Mucosa of stomach (tissue), 1 donor: ENCODE data around the gene MAN2B2.

Source experiments
- H3K27me3 ChIP-seq: one replicate; pipeline ENCODE4 v1.7.0; 2013; ENCODE audit warnings: mild to moderate bottlenecking, low read length; ENCODE audit not compliant: control insufficient read depth, insufficient read depth
- H3K36me3 ChIP-seq: one replicate; pipeline ENCODE4 v1.7.0; 2013; ENCODE audit warnings: low read length; ENCODE audit not compliant: control insufficient read depth, insufficient read depth
- H3K4me1 ChIP-seq: one replicate; pipeline ENCODE4 v1.7.0; 2013; ENCODE audit warnings: mild to moderate bottlenecking, low read length; ENCODE audit not compliant: control insufficient read depth, insufficient read depth
- H3K4me3 ChIP-seq: one replicate; pipeline ENCODE4 v1.7.0; 2013; ENCODE audit warnings: low read length
- H3K9ac ChIP-seq: one replicate; pipeline ENCODE4 v1.7.0; 2013; ENCODE audit warnings: mild to moderate bottlenecking, low read length, moderate library complexity
- H3K9me3 ChIP-seq: one replicate; pipeline ENCODE4 v1.7.0; 2013; ENCODE audit warnings: mild to moderate bottlenecking, low read length, moderate library complexity; ENCODE audit not compliant: control insufficient read depth
- donor health status: Pancreatic carcinoma.

Gene MAN2B2

GRCh38 chr4:6632125-6632524 lies 57.1 kb downstream of the MAN2B2 start:
- H3K9ac ChIP-seq, result no peak overlapping the region
- no peaks in the 10 kb centered on the region for H3K36me3 ChIP-seq
- H3K27me3 ChIP-seq, result no peaks in the 10 kb centered on the region
- no peak overlapping the region for H3K4me3 ChIP-seq
- no peaks in the 10 kb centered on the region for H3K4me1 ChIP-seq
- H3K9me3 ChIP-seq, result no peaks in the 10 kb centered on the region

GRCh38 chr4:6633091-6633906 lies 58.3 kb downstream of the MAN2B2 start:
- no peaks in the 10 kb centered on the region for H3K4me1 ChIP-seq
- no peaks in the 10 kb centered on the region for H3K36me3 ChIP-seq
- H3K4me3 ChIP-seq, result no peak overlapping the region
- H3K9me3 ChIP-seq, result no peaks in the 10 kb centered on the region
- H3K9ac ChIP-seq, result no peak overlapping the region
- H3K27me3 ChIP-seq, result no peaks in the 10 kb centered on the region

DNA sequence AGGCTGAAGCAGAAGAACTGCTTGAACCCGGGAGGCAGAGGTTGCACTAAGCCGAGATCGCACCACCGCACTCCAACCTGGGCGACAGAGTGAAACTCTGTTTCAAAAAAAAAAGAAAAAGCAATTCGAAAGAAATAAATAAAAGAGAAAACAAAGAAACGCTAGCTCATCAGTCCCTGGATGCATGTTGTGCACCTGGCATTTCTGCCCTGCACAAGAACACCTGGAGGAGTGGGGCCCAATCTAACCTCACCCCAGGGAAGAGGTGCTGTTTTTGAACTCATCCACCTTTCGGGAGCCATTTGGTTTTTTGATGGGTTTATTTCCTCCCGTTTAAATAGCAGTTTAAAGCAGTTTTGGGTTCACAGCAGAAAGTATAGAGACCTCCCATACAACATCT lies 59.8 kb downstream of the MAN2B2 start:
- H3K27me3 ChIP-seq, result no peaks in the 10 kb centered on the region
- no peaks in the 10 kb centered on the region for H3K9me3 ChIP-seq
- no peak overlapping the region for H3K9ac ChIP-seq
- no peaks in the 10 kb centered on the region for H3K4me1 ChIP-seq
- no peaks in the 10 kb centered on the region for H3K36me3 ChIP-seq
- no peak overlapping the region for H3K4me3 ChIP-seq

GRCh38 chr4:6639137-6639680 lies 64.2 kb downstream of the MAN2B2 start:
- H3K36me3 ChIP-seq, result peaks cover 11% of the 10 kb centered on the region
- no peaks in the 10 kb centered on the region for H3K27me3 ChIP-seq
- peaks cover 9% of the 10 kb centered on the region for H3K4me1 ChIP-seq
- no peak overlapping the region for H3K4me3 ChIP-seq
- H3K9ac ChIP-seq, result no peak overlapping the region
- no peaks in the 10 kb centered on the region for H3K9me3 ChIP-seq

DNA sequence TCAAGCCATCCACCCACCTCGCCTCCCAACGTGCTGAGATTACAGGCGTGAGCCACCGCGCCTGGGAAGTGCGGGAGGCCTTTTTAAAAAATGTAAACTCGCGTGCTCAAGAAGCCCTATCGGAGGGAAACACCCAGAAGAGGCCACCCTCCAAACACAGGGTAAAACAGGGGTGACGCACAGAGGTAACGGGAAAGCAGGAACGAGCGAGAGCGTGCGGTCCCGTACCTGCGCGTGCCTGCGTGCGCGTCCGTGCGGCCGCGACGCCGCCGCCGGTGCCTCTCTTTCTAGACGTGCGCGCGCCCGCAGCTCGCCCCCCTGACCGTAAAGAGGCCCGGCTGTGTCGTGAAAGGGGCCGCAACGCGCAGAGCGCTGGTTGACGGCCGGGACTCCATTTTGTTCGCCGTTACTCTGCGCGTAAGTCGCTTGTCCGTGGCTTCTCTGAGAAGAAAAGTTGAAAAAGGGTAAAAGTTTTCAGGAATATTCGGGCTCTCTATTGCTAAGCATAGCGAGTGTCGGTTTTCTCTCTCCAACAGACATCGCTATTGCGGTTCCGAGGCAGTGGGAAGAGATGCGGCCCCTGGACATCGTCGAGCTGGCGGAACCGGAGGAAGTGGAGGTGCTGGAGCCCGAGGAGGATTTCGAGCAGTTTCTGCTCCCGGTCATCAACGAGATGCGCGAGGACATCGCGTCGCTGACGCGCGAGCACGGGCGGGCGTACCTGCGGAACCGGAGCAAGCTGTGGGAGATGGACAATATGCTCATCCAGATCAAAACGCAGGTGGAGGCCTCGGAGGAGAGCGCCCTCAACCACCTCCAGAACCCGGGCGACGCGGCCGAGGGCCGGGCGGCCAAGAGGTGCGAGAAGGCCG lies 65.5 kb downstream of the MAN2B2 start, which contains the start of gene MRFAP1:
Gene MRFAP1 (plus strand): TSS at position 394 of the 872 bp plus-strand sequence. CDS start 178 bp downstream, at position 572.
- peak within 1 kb of the TSS; percentile 96 for H3K9ac ChIP-seq
- H3K36me3 ChIP-seq, result peaks cover 11% of the 10 kb centered on the region
- H3K27me3 ChIP-seq, result no peaks in the 10 kb centered on the region
- H3K4me3 ChIP-seq, result peak within 1 kb of the TSS; percentile 97
- H3K9me3 ChIP-seq, result no peaks in the 10 kb centered on the region
- peaks cover 9% of the 10 kb centered on the region for H3K4me1 ChIP-seq

DNA sequence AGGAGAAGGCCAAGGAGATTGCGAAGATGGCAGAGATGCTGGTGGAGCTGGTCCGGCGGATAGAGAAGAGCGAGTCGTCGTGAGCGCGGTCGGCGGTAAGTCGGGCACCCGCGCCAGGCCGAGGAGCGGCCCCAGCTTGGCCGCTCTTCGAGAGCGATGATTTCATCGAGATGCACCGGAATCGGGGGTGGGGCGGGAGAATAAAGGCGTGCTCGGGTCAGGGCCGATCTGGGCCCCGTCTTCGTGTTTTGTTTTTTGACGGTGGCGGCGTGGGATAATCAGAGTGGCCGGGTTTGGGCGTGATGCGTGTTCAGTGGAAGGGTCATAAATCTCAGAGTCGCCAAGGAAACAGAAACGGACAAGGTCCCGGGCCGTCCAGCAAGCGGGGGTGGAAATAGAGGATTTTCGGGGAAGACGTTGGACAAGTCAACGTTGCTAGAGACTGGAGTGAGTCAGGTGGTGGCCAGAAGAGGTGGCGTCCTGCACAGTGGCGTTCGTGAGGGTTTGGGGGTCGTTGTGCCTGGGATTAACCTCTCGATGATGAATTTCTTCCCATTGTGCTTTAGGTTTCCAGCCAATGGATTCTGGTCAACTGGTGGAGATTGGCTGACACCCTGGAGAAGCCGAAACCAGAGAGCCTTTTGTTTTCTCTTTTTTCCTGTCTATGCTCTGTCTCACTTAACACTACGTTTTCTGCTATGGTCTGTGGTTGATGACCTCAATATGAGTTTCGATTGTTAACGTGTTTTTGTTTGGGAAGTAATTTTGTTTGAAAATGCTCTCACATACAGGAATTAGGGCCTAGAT lies 66.4 kb downstream of the MAN2B2 start:
- Histone ChIP-seq H3K4me3 (peak overlapping the region; percentile 97), H3K27me3 (no peaks in the 10 kb centered on the region), H3K4me1 (peaks cover 9% of the 10 kb centered on the region), H3K36me3 (peaks cover 11% of the 10 kb centered on the region), H3K9ac (peak overlapping the region; percentile 96), H3K9me3 (no peaks in the 10 kb centered on the region)

- no peaks in the 10 kb centered on the region for H3K27me3 ChIP-seq
- H3K4me3 ChIP-seq, result peak overlapping the region; percentile 97
- H3K9ac ChIP-seq, result peak overlapping the region; percentile 96
- peaks cover 9% of the 10 kb centered on the region for H3K4me1 ChIP-seq
- H3K36me3 ChIP-seq, result peaks cover 11% of the 10 kb centered on the region
- no peaks in the 10 kb centered on the region for H3K9me3 ChIP-seq
Measured at GRCh38 chr4:6641971-6642320, 67.0 kb downstream of the MAN2B2 start.

DNA sequence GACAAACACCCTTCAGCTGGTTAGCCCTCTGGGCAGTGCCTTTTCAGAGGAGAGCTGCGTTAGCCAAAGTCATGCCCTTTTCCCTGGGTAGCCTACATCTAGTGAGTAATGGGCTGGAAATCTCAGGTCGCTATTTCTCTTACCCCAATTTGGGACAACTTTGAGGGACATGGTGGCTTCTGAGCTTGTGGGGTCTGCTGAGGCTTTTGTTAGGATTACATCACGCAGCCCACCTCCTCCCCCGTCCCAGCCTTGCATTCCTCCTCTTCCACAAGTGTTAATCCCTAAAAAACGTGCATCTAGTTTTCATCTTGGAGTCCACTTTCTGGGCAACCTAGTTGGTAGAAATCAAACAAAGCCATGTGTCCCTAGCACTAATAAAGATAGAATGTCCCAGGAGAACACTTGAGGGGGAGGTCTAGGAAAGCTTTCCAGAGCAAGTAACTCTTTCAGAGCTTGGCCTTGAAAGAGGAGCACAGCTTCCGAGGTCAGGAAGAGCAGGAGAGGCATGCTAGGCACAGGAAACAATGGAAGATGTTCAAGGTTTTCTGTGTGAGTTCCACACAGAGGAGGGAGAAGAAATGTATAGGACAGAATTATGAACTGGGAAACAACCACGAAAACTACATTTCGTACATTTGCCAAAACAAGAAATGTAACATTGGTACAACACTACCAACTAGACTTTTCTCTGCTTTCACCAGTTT lies 68.3 kb downstream of the MAN2B2 start:
- Histone ChIP-seq H3K9ac (no peak overlapping the region), H3K27me3 (no peaks in the 10 kb centered on the region), H3K4me3 (no peak overlapping the region), H3K4me1 (peaks cover 9% of the 10 kb centered on the region), H3K36me3 (peaks cover 11% of the 10 kb centered on the region), H3K9me3 (no peaks in the 10 kb centered on the region)

GRCh38 chr4:6644792-6645530 lies 70.0 kb downstream of the MAN2B2 start:
- Histone ChIP-seq H3K27me3 (no peaks in the 10 kb centered on the region), H3K9ac (no peak overlapping the region), H3K36me3 (peaks cover 11% of the 10 kb centered on the region), H3K4me1 (peaks cover 9% of the 10 kb centered on the region), H3K9me3 (no peaks in the 10 kb centered on the region), H3K4me3 (no peak overlapping the region)

GRCh38 chr4:6647169-6647568 lies 72.2 kb downstream of the MAN2B2 start:
- Histone ChIP-seq H3K9ac (no peak overlapping the region), H3K36me3 (peaks cover 8% of the 10 kb centered on the region), H3K4me1 (peaks cover 3% of the 10 kb centered on the region), H3K27me3 (no peaks in the 10 kb centered on the region), H3K9me3 (no peaks in the 10 kb centered on the region), H3K4me3 (no peak overlapping the region)
